ENCODE measurements around the gene GLDN. TPM values are rescaled to one million over a fixed set of nuclear protein-coding genes. Genes with fewer than 3 reads are reported as not detected.

GLDN gene
- 1.7 and 16.6 TPM in 2 replicates for total RNA-seq (ENCODE audit: low replicate concordance)

GRCh38 chr15:51341366-51342226 is at the start of gene GLDN:
TSS of gene GLDN (plus strand) at chr15:51341655. CDS start at chr15:51341685, 30 bp downstream.

GRCh38 chr15:51338496-51338895 is 3.0 kb upstream of the GLDN start, which contains the start of gene CYP19A1:
TSS of gene CYP19A1 (minus strand) at chr15:51338596. CDS start at chr15:51242912, 95,684 bp downstream.

Other genes with a start within 250 kb of the GLDN start
- gene TNFAIP8L3, start 246.7 kb upstream of the GLDN start, total RNA-seq (ENCODE audit: low replicate concordance): 10.2 and 16.5 TPM in 2 replicates
- 0.30 and 28.5 TPM in 2 replicates for gene CYP19A1, start 3.1 kb upstream of the GLDN start, total RNA-seq (ENCODE audit: low replicate concordance)

All from smooth muscle cell of the coronary artery (primary cell).